Activated effector memory CD4-positive, alpha-beta T cell treated with Interleukin-2 at 50 U/mL for 16 hours (primary cell): ENCODE measurements around the gene RNF6.
"Not testable (repeated sequence)": the region's sequence is repeated elsewhere in the genome, so short reads cannot be mapped to it uniquely, and the experiment has no call there.

Experiments
- DNase-seq: peaks from one replicate; pipeline ENCODE4 v3.0.0-alpha.2; 2020

The RNF6 gene

GRCh38 chr13:26221721-26222519, at the start of gene RNF6:
TSS of gene RNF6 (minus strand) at chr13:26222314. CDS start at chr13:26219649, 2,665 bp downstream.
- peak; percentile 79 for DNase-seq

- no peak for DNase-seq
Observed at GRCh38 chr13:26270707-26271106, 48.6 kb upstream of the RNF6 start.

- DNase-seq: no peak
Observed at GRCh38 chr13:26266311-26266710, 44.2 kb upstream of the RNF6 start.

- no peak for DNase-seq
Observed at GRCh38 chr13:26262156-26262555, 40.0 kb upstream of the RNF6 start.

GRCh38 chr13:26259634-26260033, 37.5 kb upstream of the RNF6 start:
- no peak for DNase-seq

- no peak for DNase-seq
Observed at GRCh38 chr13:26257049-26257448, 34.9 kb upstream of the RNF6 start.

- DNase-seq: no peak
Observed at GRCh38 chr13:26255691-26256277, 33.7 kb upstream of the RNF6 start.

GRCh38 chr13:26255115-26255514, 33.0 kb upstream of the RNF6 start:
- no peak for DNase-seq

- peak; percentile 49 for DNase-seq
Observed at GRCh38 chr13:26254583-26255111, 32.5 kb upstream of the RNF6 start.

GRCh38 chr13:26253787-26254582, 31.9 kb upstream of the RNF6 start, which contains the start of gene CDK8:
TSS of gene CDK8 (plus strand) at chr13:26254129. CDS start at chr13:26254642, 513 bp downstream.
- DNase-seq: peak; percentile 84

GRCh38 chr13:26253262-26253786, 31.2 kb upstream of the RNF6 start:
- no peak for DNase-seq

- not testable (repeated sequence) for DNase-seq
Observed at GRCh38 chr13:26252006-26252405, 29.9 kb upstream of the RNF6 start.

GRCh38 chr13:26249551-26249950, 27.4 kb upstream of the RNF6 start:
- DNase-seq: no peak

- no peak for DNase-seq
Observed at GRCh38 chr13:26247608-26248007, 25.5 kb upstream of the RNF6 start.

GRCh38 chr13:26247011-26247410, 24.9 kb upstream of the RNF6 start:
- DNase-seq: no peak

GRCh38 chr13:26246154-26246553, 24.0 kb upstream of the RNF6 start:
- DNase-seq: no peak

- no peak for DNase-seq
Observed at GRCh38 chr13:26236296-26236695, 14.2 kb upstream of the RNF6 start.

- DNase-seq: no peak
Observed at GRCh38 chr13:26230703-26231102, 8.6 kb upstream of the RNF6 start.

- no peak for DNase-seq
Observed at GRCh38 chr13:26229080-26229615, 7.0 kb upstream of the RNF6 start.

GRCh38 chr13:26228096-26228495, 6.0 kb upstream of the RNF6 start:
- DNase-seq: no peak

GRCh38 chr13:26227166-26227971, 5.3 kb upstream of the RNF6 start:
- DNase-seq: no peak
